IPS-11a (cell line): ENCODE measurements around the gene SFTPB.
"Not testable (repeated sequence)": the region's sequence is repeated elsewhere in the genome, so short reads cannot be mapped to it uniquely, and the experiment has no call there.

ENCODE experiments used
- H3K4me3 ChIP-seq: one replicate; pipeline ENCODE4 v1.5.1; 2013; ENCODE audit warnings: low read depth, low read length, control low read depth

Gene SFTPB

GRCh38 chr2:85668009-85668856 is at the start of gene SFTPB:
Gene SFTPB, minus strand, starts transcription at chr2:85668199. Its CDS starts 16 bp downstream, at chr2:85668183.
- H3K4me3 ChIP-seq = no peak within 1 kb of the TSS

DNA sequence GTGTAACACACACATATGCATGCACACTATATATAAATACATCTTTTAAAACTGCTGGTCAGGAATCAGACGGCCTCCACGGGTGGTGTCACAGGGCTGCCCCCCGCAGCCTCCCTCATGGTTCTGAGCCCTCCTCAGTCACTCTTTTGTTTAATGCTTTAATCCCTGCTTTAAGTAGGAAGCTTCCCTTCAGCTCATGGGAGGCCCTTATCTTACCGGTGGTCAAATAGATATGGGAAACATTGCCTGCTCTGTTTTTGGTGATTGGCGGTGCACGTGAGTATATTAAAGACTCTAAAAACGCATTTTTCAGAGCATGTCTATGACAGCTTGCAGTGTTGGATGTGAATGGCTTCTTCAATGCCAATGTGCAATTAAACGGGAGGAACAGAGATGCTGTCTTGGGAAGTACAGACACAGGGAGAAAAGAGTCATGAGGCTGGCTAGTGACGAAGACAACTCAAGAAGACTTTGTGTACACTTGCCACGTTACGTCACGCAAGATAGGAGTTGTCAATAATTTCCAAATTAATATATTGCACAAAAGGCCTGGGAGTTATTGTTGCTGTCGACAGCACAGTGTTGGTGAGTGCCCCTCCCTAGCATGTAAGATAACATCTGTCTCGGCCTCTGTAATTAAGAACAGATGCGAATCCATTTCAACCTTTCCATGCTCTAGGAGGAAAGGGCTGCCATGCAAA is 49.5 kb upstream of the SFTPB start:
- H3K4me3 ChIP-seq = no peak overlapping the region

DNA sequence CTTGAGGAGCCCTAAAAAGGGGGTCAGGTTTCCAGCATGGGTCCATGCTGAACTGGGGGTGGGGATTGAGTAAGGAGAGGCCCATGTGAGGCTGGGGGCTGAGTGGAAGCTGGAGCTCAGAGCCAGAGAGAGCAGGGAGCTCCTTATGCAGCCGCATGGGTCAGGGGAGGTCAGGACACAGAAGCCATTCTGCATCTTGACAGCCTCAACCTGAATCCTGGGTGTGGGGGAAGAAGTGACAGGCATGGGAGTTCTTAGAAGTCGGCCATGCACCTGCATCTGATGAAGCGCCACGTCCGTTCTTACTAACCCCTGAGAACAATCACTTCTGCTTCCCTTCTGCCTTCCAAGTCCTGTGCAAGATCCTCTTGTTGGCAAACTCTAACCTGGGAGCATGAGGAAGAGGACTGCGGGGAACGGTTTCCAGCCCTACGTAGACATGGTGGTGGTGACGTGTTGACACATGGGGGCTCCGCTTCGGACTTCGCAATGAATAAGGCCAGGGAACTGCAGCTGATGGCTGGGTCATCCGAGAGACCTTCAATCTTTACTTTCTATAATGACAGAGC is 48.4 kb upstream of the SFTPB start:
- no peak overlapping the region for H3K4me3 ChIP-seq

- no peak overlapping the region for H3K4me3 ChIP-seq
Measured at GRCh38 chr2:85714841-85715240, 46.8 kb upstream of the SFTPB start.

- H3K4me3 ChIP-seq = not testable (repeated sequence)
Measured at GRCh38 chr2:85714421-85714820, 46.4 kb upstream of the SFTPB start.

- no peak overlapping the region for H3K4me3 ChIP-seq
Measured at GRCh38 chr2:85713836-85714235, 45.8 kb upstream of the SFTPB start.

DNA sequence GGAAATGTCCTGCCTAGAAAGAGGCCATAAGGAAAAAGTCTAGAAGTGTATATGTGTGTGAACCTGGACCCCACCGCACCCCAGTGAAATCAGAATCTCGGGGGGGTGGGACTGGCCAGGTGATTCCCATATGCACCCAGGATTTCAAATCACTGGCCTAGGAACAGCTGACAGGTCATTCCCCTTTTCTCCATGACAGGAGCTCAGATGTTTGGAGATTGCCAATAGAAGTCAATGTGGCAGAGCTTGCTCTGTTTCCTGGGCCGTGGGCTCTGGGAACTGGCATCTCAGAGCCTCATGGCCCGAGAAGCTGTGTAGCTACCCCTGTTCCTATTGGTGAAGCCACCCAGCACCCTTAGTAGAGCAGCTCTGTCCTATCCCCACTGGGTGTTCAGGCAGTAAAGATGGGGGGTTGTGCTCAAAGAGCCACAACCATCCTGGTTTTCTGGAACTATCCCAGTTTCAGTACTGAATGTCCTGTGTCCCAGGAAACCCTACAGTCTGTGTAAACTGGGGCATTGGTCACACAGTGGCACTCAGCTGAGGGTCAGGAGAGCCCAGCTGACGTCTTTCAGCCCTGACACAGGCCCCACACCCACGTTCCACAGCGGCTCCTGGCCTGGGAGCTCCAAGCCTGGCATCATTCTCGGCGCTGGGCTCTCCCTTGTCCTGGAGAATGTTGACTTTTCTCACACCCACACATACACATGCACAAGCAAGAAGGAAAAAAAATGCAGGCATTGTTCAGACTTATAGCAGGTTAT is 45.0 kb upstream of the SFTPB start:
- no peak overlapping the region for H3K4me3 ChIP-seq

- no peak overlapping the region for H3K4me3 ChIP-seq
Measured at GRCh38 chr2:85712336-85712735, 44.3 kb upstream of the SFTPB start.

- H3K4me3 ChIP-seq = no peak overlapping the region
Measured at GRCh38 chr2:85711578-85712060, 43.6 kb upstream of the SFTPB start.

DNA sequence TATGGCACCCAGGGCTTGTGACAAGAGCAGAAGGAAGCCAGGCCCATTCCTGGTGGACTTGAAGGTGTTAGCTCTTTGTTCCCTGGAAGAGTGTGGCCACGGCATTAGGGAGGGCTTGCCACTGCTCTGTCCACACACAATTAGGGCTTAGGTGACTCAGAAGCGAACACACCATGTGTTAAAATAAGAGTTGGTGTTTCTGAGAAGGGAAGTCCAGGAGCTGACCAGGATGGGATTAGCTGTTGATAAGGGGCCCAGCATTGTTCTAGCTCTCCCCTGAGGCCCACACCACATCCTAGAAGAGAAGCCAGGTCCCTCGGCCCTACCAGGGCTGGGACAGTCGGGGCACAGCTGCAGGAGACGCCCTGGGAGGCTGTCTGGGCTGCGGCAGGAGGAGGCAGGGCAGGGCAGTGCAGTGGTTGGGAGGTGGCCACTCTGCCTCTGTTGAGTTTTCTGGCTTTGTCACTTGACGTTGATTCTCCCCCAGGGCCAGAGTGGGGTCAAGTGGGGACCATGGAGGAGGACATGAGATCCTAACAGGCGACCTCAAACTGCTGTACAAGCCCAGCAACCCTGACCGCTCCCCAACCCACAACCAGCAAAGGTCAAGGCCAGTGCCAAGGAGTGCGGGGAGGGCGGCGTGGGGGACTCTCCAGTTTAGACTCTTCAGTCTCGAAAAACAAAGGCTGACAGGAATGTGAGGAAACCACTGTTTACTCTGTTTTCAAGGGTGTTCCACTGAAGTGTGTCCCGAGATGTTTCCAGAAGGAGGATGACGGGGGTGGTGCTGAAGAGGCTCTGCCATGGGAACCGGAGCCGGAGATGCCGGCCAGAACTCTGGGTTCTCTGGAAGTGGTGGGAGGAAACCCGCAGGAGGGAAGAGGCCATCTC is 42.9 kb upstream of the SFTPB start:
- no peak overlapping the region for H3K4me3 ChIP-seq

GRCh38 chr2:85709401-85709811 is 41.4 kb upstream of the SFTPB start:
- H3K4me3 ChIP-seq = no peak overlapping the region

DNA sequence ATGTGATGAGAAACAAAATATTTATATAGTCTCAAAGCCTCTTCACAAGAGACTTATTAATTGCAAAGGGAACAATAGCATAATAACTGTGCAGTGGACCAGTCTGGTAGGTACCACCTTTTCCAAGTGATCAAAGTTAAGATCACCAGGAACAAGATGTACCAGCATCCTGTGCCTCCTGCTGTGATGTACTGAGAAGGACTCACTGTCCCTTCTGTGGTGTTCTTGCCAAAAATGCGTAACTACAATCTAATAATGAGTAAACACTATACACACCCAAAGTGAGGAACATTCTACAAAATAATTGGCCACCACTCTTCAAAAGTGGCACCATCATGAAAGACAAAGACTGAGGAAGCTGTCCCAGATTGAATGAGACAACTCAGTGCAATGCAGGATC is 40.6 kb upstream of the SFTPB start:
- H3K4me3 ChIP-seq = no peak overlapping the region

DNA sequence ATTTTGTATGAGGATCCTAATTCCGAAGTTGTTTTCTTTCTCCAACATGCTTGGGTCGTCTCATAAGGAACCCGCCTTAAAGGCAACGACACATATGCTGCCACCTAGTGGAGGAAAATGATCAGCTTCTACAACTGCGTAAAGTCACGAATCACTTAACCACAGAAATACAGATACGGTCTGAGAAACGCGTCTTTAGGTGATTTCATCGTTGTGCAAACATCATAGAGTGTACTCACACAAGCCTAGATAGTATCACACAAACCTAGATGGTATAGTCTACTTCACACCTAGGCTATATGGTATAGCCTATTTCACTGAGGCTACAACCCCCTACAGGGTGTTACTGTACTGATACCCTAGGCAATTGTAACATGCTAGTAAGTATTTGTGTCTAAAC is 39.3 kb upstream of the SFTPB start:
- H3K4me3 ChIP-seq = no peak overlapping the region

DNA sequence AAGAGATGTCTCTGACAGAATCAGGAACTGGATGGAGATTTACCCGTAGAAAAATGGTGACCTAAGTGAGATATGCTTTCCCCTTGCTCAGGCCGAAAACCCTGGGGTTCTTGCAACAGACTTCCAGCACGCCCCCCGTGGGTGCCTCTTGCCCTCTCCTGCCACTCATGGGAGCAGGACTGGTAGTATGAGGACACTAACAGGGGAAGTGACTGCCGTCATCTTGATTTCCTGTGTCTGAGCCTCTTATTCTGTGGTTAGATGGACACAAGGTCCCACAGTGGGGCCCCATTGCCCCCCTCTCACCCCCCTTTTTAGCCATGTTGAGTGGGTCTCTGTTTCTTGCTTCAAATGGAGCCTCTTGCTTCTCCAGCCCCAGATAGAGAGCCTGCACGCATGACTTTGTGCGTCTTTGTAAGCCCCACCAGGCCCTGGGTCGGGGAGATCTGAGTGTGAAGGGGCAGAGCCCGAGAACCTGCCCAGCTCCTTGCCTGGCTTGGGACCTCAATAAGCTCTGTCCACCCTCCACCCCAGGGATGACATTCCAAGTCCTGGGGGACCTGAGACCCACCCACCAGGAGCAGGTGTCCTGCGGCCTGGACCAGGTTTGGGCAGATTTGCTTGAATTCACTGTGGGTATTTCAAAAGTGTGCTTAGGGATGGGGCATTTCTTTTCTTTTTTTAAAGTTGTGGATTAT is 38.7 kb upstream of the SFTPB start:
- H3K4me3 ChIP-seq = no peak overlapping the region

DNA sequence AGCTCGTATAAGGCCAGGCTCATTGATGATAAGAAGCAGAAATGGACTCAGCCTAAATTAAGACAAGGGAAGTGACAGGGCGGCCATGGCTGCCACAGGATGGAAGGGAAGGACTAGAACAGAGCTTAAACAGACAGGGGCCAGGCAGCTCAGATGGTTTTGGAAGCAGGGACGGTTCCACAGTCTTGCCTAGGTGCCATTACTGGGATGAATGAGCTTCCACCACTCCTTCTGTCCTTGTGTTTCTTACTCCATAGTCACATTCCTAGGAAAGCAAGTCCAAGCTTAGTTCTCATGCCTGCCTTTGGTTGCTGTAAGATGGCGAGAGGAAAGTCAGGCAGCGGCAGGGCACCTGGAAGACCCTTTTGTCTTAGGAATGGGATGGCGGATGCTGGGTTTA is 38.1 kb upstream of the SFTPB start:
- no peak overlapping the region for H3K4me3 ChIP-seq

DNA sequence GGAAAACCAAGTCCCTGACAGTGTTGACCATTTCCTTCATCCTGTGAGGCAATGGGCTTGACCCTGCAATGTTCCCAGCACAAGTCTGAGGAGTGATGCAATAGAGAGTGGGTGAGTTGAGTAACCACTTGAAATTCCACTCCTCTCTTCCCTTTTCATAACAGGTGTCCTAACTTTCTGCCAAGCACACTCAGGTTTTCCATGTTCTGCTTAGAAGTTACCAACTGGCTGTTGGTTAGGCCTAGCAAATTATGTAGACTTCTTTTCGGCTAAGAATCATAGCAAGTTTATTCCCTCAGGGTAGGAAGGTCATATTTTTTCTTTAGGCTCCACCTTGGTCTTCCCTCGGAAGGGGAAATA is 37.7 kb upstream of the SFTPB start:
- H3K4me3 ChIP-seq = no peak overlapping the region

DNA sequence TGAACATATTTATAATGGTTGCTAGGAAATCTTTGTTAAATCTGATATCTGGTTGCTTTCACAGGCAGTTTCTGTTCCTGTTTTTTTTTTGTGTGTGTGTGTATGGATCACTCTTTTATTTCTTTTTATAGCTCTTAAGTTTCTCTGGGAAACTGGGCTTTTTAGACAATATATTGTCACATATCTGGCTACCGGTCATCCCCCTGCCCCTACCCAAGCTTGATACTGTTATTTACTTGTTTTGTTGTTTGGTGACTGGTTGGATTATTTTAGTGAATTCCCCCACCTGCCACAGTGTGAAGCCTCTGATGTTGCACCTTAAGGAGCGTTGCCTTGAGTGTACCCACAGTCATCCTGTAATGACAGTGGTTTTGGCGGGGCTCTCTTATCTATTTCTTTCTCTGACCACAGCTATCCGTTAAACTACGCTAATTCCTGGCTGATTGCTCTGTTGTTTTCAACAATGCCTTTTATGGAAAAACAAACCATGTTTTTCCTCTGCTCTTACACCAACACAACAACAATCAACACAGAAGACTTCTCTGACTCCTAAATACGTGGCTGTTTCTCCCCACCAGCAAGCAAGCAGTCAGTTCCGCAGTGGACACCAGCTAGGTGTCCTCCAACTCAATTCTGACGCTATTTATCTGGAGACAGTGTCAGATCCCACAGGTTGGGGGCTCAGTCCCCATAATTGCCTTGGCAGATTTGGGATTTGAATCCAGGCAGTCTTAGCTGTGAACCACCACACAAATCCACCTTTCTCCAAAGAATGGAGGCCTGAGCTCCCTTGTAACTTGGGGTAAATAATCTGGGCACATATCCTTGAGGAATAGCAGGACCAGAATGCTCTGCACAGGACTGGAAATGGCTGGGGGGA is 37.0 kb upstream of the SFTPB start:
- H3K4me3 ChIP-seq = no peak overlapping the region

DNA sequence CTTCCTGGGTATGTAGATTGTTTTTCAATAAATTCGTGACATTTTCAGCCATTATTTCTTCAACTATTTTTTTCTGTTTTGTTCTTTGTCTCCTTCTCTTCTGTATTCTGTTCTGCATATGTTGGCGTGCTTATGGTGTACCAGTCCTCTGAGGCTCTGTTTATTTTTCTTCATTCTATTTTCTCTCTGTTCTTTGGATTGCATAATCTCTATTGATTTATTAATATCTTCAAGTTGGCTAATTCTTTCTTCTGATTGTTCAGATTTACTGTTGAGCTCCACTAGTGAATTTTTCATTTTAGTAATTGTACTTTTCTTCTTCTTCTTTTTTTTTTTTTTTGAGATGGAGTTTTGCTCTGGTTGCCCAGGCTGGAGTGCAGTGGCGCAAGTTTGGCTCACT is 36.0 kb upstream of the SFTPB start:
- no peak overlapping the region for H3K4me3 ChIP-seq

- no peak overlapping the region for H3K4me3 ChIP-seq
Measured at GRCh38 chr2:85703329-85703728, 35.3 kb upstream of the SFTPB start.
